HG02840 (cell line): ENCODE results near the gene TAMALIN.

Source experiments
- ATAC-seq: cut with Tn5 transposase; IDR thresholded peaks from one replicate; pipeline ENCODE4 v1.9.1; 2021; ENCODE audit warnings: mild to moderate bottlenecking, moderate library complexity, moderate number of reproducible peaks; ENCODE audit not compliant: unreplicated experiment, low FRiP score

The TAMALIN gene

GRCh38 chr12:52063981-52064649, 57.4 kb downstream of the TAMALIN start:
- ATAC-seq: no peak
